ENCODE measurements around the gene GLRA2. TPM values are rescaled to one million over a fixed set of nuclear protein-coding genes. Genes with fewer than 3 reads are reported as not detected.

GLRA2 gene
- polyA plus RNA-seq (ENCODE audit: insufficient read length), result 0.52 TPM
- long read RNA-seq, donor 1, result 0 reads
- long read RNA-seq, donor 2, result 0 reads
- long read RNA-seq, donor 3, result 0 reads
- long read RNA-seq, donor 4, result 0 reads
- long read RNA-seq, donor 5, result 0 reads
- long read RNA-seq, donor 6, result 0 reads
- long read RNA-seq, donor 7, result 0 reads
- long read RNA-seq, donor 8, result 0 reads

- DNase-seq, result peak; percentile 54
Measured at GRCh38 chrX:14529290-14529989, at the start of gene GLRA2. Gene GLRA2 (plus strand): TSS chrX:14529536. CDS start chrX:14530058, 522 bp downstream.

- DNase-seq, result no peak
Measured at GRCh38 chrX:14489437-14489836, 39.9 kb upstream of the GLRA2 start.

- DNase-seq, result no peak
Measured at GRCh38 chrX:14491689-14492088, 37.6 kb upstream of the GLRA2 start.

GRCh38 chrX:14496674-14497073 lies 32.7 kb upstream of the GLRA2 start:
- no peak for DNase-seq

- DNase-seq, result no peak
Measured at GRCh38 chrX:14497184-14497666, 32.1 kb upstream of the GLRA2 start.

- DNase-seq, result no peak
Measured at GRCh38 chrX:14501327-14501726, 28.0 kb upstream of the GLRA2 start.

GRCh38 chrX:14504960-14505538 lies 24.3 kb upstream of the GLRA2 start:
- DNase-seq, result no peak

GRCh38 chrX:14505648-14506047 lies 23.7 kb upstream of the GLRA2 start:
- DNase-seq, result no peak

GRCh38 chrX:14506866-14507265 lies 22.5 kb upstream of the GLRA2 start:
- DNase-seq, result no peak

GRCh38 chrX:14508025-14508690 lies 21.2 kb upstream of the GLRA2 start:
- no peak for DNase-seq

GRCh38 chrX:14509325-14510057 lies 19.8 kb upstream of the GLRA2 start:
- DNase-seq, result no peak

GRCh38 chrX:14528629-14529289 lies 577 bp upstream of the GLRA2 start:
- DNase-seq, result peak; percentile 67

GRCh38 chrX:14533867-14534266 lies 4.5 kb downstream of the GLRA2 start:
- DNase-seq, result no peak

GRCh38 chrX:14546190-14546589 lies 16.9 kb downstream of the GLRA2 start:
- no peak for DNase-seq

GRCh38 chrX:14554131-14554715 lies 24.9 kb downstream of the GLRA2 start:
- peak; percentile 7 for DNase-seq

- DNase-seq, result no peak
Measured at GRCh38 chrX:14564058-14564457, 34.7 kb downstream of the GLRA2 start.

- no peak for DNase-seq
Measured at GRCh38 chrX:14573161-14573560, 43.8 kb downstream of the GLRA2 start.

- DNase-seq, result no peak
Measured at GRCh38 chrX:14581081-14581480, 51.7 kb downstream of the GLRA2 start.

GRCh38 chrX:14584548-14584947 lies 55.2 kb downstream of the GLRA2 start:
- no peak for DNase-seq

GRCh38 chrX:14590216-14590615 lies 60.9 kb downstream of the GLRA2 start:
- no peak for DNase-seq
